ENCODE data around the gene SENP5.

SENP5 gene

DNA sequence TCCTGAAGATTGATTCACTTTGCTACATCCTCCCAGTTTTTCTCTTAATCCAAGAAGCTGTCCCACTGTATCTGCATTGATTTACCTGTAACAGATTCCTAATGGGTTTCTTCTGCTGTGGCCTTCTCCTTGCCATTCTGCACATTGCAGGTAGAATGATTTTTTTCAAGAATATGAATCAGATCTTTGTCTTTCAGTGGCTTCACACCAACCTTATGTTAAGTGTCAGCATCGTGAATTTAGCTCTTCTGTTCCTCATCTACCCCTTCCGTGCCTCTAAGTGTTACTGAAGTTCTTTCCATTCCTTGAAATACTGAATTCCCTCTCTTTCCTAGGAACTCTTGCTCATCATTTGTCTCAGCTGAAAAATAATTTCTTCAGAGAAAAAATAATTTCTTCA lies 7.5 kb downstream of the SENP5 start:
- in situ Hi-C loops (cut with HindIII; ENCODE audit: low pct_ligation_motif_present, low pct_unique_long_range_greater_than_20kb, low sequenced_read_pairs): no loop called here
- no peak for DNase-seq

DNA sequence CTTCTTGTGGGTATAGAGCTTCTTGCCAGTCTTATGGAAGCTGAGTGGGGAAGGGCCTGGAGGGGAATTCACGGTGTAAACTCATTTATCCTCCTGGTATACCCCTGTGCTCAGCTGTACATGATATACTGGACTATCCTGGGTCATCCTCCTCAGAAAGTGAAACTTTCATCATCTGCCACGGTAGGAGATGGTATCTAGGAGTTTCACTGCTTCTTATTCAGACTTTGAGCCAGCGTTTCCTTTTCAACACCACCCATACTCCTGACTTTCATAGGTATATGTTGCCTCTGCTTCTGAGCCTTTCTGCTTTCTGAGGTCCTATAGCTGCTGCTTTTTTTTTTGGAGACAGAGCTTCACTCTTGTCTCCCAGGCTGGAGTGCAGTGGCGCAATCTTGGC lies 15.6 kb downstream of the SENP5 start:
- in situ Hi-C loops (cut with HindIII; ENCODE audit: low pct_ligation_motif_present, low pct_unique_long_range_greater_than_20kb, low sequenced_read_pairs): no loop called here
- DNase-seq: no peak

DNA sequence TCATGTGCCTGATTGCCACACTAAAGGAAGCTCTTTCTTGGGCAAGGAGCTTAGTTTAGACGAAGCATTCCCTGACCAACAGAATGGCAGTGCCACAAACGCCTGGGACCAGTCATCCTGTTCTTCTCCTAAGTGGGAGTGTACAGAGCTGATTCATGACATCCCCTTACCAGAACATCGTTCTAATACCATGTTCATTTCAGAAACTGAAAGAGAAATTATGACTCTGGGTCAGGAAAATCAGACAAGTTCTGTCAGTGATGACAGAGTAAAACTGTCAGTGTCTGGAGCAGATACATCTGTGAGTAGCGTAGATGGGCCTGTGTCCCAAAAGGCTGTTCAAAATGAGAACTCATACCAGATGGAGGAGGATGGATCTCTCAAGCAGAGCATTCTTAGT lies 18.4 kb downstream of the SENP5 start:
- no peak for DNase-seq
- in situ Hi-C loops (cut with HindIII; ENCODE audit: low pct_ligation_motif_present, low pct_unique_long_range_greater_than_20kb, low sequenced_read_pairs): no loop called here

DNA sequence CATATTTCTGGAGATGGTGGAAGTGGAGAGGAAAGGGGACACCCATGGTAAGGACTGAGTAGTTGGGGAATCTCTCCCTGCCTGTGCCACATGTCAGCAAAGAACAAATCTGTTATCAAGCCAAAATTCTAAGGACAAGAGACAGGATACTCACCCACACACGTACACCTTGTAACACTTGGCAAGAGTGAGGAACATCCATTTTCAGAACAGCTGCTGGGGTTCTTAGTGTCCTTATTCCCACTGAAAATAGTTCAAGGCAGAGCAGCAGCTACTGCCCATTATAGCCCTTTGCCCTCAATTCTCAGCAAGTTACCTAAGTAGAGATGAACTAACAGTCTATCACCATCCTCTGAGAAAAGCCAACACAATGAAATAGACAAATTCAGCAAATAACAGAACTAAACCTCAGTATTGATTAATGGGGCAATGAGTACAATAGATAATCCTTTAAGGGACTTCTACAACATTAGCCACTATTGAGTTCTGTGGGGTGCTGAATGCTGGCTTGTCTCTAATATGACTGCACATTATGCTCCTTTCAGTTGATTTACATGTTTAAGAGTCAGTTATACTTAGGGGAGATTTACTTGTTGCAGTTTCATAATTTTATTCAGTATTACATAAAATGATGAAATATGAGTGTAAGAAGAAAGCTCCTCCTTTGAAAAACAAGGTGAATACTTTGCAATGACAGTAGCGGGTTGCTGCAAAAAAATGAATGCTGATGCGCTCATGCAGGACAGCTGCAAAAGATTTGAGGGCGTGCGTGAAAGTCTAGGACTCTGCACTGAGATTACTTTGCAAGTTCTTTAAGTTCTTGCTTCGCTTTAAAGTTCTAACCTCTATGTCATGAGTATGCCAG lies 22.4 kb downstream of the SENP5 start:
- no peak for DNase-seq
- in situ Hi-C loops (cut with HindIII; ENCODE audit: low pct_ligation_motif_present, low pct_unique_long_range_greater_than_20kb, low sequenced_read_pairs): no loop called here

DNA sequence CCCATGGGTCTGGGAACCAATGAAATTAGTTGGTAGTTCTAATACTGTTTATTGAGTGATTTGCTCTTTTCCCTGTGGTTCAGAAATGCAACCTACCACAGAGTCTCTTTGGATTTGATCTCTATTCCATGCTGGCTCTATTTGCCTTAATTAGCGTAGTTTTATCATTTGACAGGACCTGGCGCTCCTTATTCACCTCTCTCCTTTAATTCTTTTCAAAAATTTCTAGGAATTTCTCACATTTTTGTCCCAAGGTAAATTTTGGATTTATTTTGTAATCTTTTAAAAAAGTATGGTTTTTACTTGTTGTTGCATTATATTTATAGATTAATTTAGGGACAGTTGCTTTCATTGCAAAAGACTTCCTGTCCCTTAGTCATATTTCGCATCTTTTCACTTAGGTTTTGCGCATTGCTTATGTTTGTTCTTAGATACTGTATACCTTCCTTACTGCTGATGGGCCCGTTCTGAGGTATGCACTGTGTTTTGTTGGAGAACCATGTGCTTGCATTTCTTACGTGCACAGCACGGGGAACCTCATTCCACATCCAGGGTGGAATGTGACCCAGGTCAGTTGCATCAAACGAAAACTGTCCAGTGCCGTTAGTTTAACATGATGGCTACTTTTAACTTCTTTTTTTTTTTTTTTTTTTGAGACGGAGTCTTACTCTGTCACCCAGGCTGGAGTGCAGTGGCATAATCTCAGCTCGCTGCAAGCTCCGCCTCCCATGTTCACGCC lies 27.0 kb downstream of the SENP5 start:
- in situ Hi-C loops (cut with HindIII; ENCODE audit: low pct_ligation_motif_present, low pct_unique_long_range_greater_than_20kb, low sequenced_read_pairs): no loop called here
- no peak for DNase-seq

DNA sequence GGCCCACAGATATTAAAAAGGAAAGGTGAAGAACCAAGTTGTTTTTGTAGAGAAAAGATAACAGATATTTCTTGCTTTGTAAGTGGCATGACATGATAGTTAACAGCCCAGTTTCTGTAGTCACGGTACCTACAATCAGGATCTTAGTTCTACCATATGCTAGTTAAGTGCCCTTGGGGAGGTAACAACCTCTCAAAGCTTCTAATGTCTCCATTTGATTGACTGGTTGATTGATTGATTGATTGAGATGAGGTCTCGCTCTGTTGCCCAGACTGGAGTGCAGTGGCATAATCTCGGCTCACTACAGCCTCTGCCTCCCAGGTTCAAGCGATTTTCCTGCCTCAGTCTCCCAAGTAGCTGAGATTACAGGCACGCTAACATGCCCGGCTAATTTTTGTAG lies 28.5 kb downstream of the SENP5 start:
- DNase-seq: no peak
- in situ Hi-C loops (cut with HindIII; ENCODE audit: low pct_ligation_motif_present, low pct_unique_long_range_greater_than_20kb, low sequenced_read_pairs): no loop called here

DNA sequence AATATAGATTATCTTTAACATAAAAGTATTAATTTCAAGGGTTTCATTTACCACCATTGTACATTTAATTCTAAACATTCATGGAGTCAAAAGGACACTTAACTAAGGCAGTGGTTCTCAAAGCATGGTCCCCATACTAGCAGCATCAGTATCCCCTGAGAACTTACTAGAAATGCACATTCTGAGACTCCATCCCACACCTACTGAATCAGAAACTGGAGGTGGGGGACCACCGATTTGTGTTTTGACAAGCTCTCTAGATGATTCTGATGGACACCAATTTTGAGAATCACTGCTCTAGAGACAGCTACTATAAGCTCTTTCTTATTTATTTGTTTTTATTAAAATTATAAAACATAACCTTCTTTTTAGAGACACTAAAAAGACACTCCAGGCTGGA lies 34.0 kb downstream of the SENP5 start:
- in situ Hi-C loops (cut with HindIII; ENCODE audit: low pct_ligation_motif_present, low pct_unique_long_range_greater_than_20kb, low sequenced_read_pairs): no loop called here
- DNase-seq: no peak

DNA sequence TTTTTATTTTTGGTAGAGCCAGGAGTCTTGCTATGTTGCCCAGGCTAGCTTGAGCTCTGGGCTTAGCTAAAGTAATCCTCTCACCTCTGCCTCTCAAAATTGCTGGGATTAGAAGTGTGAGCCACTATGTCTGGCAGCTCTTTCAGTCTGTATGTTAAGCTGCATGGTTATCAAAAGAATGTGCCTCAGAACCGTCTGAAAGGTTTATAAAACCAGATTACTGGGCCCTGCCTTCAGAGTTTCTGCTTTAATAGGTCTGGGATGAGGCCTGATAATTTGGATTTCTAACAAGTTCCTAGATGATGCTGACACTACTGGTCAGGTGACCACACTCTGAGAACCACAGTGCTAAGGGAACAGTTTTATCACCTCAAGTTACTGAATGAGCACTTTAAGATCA lies 34.6 kb downstream of the SENP5 start:
- in situ Hi-C loops (cut with HindIII; ENCODE audit: low pct_ligation_motif_present, low pct_unique_long_range_greater_than_20kb, low sequenced_read_pairs): no loop called here
- DNase-seq: no peak

DNA sequence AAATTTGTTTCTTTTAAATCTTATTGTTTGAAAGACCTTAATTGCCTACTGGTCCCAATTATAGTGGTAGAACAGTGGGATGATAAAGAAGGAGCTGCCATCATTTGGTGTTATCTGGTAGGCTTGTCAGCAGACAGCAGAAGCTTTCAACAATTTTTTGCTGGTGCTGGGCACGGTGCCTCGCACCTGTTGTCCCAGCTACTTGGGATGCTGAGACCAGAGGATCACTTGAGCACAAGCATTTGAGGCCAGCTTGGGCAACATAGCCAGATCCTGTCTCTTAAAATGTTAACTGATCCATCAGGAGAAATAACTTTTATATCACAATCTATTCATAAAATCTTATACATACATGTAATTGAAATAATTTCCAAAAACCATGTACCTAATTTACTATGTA lies 36.0 kb downstream of the SENP5 start:
- DNase-seq: no peak
- in situ Hi-C loops (cut with HindIII; ENCODE audit: low pct_ligation_motif_present, low pct_unique_long_range_greater_than_20kb, low sequenced_read_pairs): no loop called here

DNA sequence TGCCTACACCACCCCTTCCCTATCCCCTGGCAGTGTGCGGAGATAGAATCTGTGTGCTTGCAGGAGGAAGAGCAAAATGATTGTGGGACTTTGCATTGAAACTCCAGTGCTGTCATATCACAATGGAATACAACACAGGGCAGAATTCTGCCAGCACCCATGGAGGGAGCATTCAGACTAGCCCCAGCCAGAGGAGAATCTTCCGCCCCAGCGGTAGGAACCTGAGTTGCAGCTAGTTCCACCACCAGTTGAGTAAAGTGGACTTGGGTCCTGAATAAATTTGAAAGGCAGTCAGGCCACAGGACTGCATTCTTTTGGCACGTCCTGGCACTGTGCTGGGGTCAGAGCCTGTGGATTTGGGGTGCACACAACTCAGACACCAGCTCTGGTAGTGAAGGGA lies 47.1 kb downstream of the SENP5 start:
- in situ Hi-C loops (cut with HindIII; ENCODE audit: low pct_ligation_motif_present, low pct_unique_long_range_greater_than_20kb, low sequenced_read_pairs): no loop called here
- no peak for DNase-seq

DNA sequence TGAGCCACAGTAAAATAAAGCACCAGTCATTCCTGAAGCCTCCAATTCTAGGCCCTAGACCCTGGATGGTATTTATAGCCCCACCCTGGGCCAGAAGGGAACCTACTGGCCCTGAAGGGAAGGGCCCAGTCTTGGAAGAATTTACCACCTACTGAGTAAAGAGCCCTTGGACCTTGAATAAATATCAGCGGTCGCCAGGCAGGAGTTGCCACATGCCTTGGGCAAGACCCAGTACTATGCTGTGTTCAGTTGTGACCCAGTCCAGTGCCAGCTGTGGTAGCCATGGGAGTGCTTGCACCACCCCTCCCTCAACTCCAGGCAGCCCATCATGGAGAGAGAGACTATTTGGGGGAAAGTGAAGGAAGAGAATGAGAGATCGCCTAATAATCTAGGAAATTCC lies 47.7 kb downstream of the SENP5 start:
- in situ Hi-C loops (cut with HindIII; ENCODE audit: low pct_ligation_motif_present, low pct_unique_long_range_greater_than_20kb, low sequenced_read_pairs): no loop called here
- no peak for DNase-seq

DNA sequence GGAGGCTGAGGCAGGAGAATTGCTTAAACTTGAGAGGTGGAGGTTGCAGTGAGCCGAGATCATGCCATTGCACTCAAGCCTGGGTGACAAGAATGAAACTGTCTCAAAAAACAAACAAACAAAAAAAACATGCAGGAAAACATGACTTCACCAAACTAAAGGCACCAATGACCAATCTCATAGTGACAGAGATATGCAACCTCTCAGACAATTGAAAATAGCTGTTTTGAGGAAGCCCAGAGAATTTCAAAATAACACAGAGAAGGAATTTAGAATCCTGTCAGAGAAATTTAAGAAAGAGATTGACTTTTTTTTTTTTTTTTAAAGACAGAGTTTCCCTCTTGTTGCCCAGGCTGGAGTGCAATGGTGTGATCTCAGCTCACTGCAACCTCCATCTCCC lies 48.5 kb downstream of the SENP5 start:
- DNase-seq: no peak
- in situ Hi-C loops (cut with HindIII; ENCODE audit: low pct_ligation_motif_present, low pct_unique_long_range_greater_than_20kb, low sequenced_read_pairs): no loop called here

DNA sequence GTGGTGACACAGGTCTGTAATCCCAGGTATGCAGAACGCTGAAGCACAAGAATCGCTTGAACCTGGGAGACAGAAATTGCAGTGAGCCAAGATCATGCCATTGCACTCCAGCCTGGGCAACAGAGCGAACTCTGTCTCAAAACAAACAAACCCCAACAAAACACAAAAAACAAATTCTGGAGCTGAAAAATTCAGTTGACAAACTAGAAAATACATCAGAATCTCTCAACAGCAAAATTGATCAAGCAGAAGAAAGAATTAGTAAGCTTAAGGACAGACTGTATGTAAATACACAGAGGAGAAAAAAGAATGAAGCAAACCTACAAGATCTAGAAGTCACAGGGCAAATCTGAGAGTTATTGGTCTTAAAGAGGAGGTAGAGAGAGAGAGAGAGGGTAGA lies 49.3 kb downstream of the SENP5 start:
- no peak for DNase-seq
- in situ Hi-C loops (cut with HindIII; ENCODE audit: low pct_ligation_motif_present, low pct_unique_long_range_greater_than_20kb, low sequenced_read_pairs): no loop called here

DNA sequence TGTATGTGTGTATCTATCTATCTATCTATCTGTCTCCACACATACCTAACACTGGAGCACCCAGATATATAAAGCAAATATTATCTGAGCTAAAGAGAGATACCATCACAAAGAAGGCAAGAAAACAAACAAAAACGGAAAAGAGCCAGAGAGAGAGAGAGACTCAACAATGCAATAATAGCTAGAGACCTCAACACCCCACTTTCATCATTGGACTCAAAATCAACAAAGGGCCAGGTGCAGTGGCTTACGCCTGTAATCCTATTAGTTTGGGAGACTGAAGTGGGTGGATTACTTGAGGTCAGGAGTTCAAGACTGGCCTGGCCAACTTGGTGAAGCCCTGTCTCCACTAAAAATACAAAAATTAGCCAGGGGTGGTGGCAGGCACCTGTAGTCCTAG lies 51.2 kb downstream of the SENP5 start:
- no peak for DNase-seq
- in situ Hi-C loops (cut with HindIII; ENCODE audit: low pct_ligation_motif_present, low pct_unique_long_range_greater_than_20kb, low sequenced_read_pairs): no loop called here

DNA sequence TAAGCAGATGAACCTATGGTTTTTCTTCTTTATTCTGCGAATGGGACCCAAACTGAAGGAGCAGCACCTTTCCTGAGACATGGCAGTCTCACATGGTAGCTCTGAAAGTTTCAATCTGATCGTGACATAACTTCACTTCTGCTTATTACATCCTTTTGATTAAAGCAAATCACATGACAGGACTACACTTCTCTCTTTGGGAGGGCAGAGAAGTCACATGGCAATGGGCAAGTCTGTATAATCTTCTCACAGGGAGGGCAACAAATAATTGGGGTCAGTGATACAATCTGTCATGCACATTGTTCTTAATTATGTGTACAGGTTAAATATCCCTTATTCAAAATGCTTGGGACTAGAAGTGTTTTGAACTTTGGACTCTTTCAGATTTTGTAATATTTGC lies 53.0 kb downstream of the SENP5 start:
- in situ Hi-C loops (cut with HindIII; ENCODE audit: low pct_ligation_motif_present, low pct_unique_long_range_greater_than_20kb, low sequenced_read_pairs): no loop called here
- no peak for DNase-seq

DNA sequence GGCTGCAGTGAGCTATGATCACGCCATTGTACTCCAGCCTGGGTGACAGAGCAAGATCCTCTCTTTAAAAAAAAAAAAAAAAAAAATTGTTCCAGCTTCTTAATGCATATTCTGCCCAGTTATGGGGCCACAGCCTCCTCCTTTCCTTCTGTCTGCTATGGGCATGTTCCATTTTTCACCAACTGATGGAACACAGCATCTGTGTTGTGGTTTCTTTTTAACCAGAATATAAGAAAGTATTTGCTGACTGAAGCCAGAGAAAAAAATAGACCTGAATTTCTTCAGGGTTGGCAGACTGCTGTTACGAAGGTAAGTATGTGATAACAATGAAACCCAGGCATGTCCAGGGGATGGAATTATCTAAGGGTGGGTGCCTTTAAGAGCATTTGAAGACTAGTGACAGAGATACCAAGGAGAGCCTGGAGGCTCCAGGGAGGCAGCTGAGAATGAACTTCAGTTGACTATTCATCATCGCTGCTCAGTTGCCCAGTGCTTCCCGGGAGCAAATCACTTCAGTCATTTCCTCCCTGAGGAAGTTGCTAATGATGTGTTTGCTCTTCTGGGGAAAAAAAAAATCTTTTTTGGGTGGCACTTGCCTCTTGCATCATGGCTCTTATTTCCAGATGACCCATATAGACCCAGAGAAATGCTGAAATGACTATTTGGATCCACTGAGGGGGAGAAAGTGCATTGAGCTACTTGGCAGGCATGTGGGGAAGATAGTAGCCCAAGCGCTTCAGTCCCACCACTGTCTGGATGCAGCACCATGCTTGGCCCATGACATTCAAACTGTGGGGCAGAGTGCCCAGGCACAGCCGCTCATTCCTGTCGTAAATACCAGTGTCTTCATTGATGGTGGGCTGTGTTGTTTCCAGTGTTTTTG lies 60.1 kb downstream of the SENP5 start:
- DNase-seq: no peak
- in situ Hi-C loops (cut with HindIII; ENCODE audit: low pct_ligation_motif_present, low pct_unique_long_range_greater_than_20kb, low sequenced_read_pairs): no loop called here

DNA sequence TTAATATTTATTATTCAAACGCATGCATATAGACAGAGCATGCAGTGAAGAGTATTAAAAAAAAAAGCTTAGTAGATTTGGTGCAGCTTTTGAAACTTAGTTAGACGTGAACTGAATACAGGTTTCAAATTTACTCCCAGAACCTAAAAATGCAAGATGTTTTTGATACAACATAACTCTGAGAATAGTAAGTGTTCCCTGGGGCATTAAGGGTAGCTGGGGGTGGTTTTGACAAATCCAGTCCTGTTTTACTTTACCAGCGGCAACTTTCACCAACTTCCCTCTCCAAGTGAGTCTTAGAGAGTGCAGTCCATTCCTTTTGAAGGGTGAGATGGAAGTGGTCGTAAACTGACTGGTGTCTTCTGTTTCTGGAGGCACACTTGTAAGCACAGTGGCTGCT lies 63.4 kb downstream of the SENP5 start:
- no peak for DNase-seq
- in situ Hi-C loops (cut with HindIII; ENCODE audit: low pct_ligation_motif_present, low pct_unique_long_range_greater_than_20kb, low sequenced_read_pairs): no loop called here

DNA sequence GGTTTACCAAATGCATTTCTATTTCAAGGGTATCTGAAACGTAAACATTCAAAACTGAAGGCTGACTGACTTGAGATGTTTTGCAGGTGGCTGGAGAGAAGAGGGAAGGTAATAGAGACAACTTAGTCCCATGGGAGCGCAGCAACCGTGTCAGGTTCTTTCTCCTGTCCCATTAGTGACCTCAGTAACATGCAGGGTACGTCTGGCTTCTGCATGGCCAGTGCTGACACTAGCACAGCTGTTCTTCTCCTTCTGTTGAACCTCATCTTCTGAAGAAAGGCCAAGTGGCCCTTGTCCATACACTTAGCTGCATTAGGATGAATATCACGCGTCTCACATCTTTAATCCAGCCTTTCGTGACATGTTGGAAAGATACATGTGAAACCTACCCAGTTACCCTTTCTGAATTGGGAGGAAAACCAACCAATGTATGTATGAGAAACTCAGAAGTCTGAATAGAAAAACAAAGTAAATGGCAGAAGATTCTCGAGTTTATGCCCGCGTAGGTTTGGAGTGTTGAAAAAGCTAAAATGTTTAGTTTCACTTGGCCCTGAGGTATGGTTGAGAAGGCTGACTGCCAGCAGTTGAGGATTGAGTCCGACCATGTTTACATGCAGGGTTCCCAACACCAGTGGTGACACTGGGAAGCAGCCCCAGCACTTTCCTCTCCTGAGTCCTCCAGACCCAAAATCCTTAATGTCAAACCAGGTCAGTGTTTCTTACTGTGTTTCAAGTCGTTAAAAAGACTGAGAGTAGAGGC lies 64.3 kb downstream of the SENP5 start:
- in situ Hi-C loops (cut with HindIII; ENCODE audit: low pct_ligation_motif_present, low pct_unique_long_range_greater_than_20kb, low sequenced_read_pairs): no loop called here

DNA sequence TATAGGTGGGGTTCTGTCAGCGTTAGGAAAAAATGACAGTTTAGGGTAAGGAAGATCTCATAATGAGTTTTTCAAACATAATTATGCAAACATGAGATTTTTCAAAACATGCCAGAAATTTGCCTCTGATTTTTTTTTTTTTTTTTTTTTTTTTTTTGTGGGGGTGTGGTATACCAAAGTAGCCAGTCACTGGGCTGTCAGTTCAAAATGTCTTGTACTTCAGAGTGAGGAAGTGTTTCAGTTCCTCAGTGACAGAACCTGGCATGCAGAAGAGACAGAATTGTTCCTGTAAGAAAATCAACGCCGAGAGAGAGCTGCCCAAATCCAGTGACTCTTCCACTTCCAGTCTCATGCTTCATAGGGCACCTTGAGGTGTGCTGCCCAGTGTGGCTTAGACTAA lies 64.9 kb downstream of the SENP5 start:
- in situ Hi-C loops (cut with HindIII; ENCODE audit: low pct_ligation_motif_present, low pct_unique_long_range_greater_than_20kb, low sequenced_read_pairs): no loop called here
- DNase-seq: no peak

More for the DNA sequence above, 64.3 kb downstream of the SENP5 start:
- no peak for DNase-seq
